Renal pelvis (tissue), 12 donors: Measurements from ENCODE around the gene CHST1. TPM values are rescaled to one million over a fixed set of nuclear protein-coding genes. Genes with fewer than 3 reads are reported as not detected.

Experiments used
- DNase-seq: peaks from one replicate; pipeline ENCODE4 v3.0.0-alpha.2; 2013
- long read RNA-seq, 16 experiments: transcript quantifications; one replicate each; lab custom pipeline, GENCODE V29; 2026
- polyA plus RNA-seq, 3 donors: library from polyadenylated mRNA; unstranded; fragments of 120-200 nt; gene quantifications; one replicate each; pipeline ENCODE4 v1.2.1, GENCODE V29; 2013; ENCODE audit not compliant: insufficient read length in 3 of 3

Gene CHST1, protein sequence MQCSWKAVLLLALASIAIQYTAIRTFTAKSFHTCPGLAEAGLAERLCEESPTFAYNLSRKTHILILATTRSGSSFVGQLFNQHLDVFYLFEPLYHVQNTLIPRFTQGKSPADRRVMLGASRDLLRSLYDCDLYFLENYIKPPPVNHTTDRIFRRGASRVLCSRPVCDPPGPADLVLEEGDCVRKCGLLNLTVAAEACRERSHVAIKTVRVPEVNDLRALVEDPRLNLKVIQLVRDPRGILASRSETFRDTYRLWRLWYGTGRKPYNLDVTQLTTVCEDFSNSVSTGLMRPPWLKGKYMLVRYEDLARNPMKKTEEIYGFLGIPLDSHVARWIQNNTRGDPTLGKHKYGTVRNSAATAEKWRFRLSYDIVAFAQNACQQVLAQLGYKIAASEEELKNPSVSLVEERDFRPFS
- 10 to 100 TPM; 10.9 to 13.8 (median 10.9) TPM for polyA plus RNA-seq
- long read RNA-seq, donor 1, partial matches to known transcripts, result 0 of 1 reads
- long read RNA-seq, donor 1, other reads (novel, unspliced or antisense), result 0 of 1 reads
- long read RNA-seq, donor 2, partial matches to known transcripts, result 0 of 6 reads
- long read RNA-seq, donor 2, other reads (novel, unspliced or antisense), result 0 of 6 reads
- long read RNA-seq, donor 3, partial matches to known transcripts, result 0 of 4 reads
- long read RNA-seq, donor 3, other reads (novel, unspliced or antisense), result 0 of 4 reads
- long read RNA-seq, donor 4, partial matches to known transcripts, result 0 of 3 reads
- long read RNA-seq, donor 4, other reads (novel, unspliced or antisense), result 0 of 3 reads
- long read RNA-seq, donor 5, partial matches to known transcripts, result 0 of 4 reads
- long read RNA-seq, donor 5, other reads (novel, unspliced or antisense), result 0 of 4 reads
- long read RNA-seq, donor 6, partial matches to known transcripts, result 0 of 1 reads
- long read RNA-seq, donor 6, other reads (novel, unspliced or antisense), result 0 of 1 reads
- long read RNA-seq, donor 7, transcript CHST1-201 (4 exons, 2,718 nt), result major isoform, 9 of 10 reads
- long read RNA-seq, donor 7, partial matches to known transcripts, result 0 of 10 reads
- long read RNA-seq, donor 7, other reads (novel, unspliced or antisense), result 0 of 10 reads
- long read RNA-seq, donor 8, partial matches to known transcripts, result 0 of 1 reads
- long read RNA-seq, donor 8, other reads (novel, unspliced or antisense), result 0 of 1 reads
- long read RNA-seq, donor 9, transcript CHST1-201 (4 exons, 2,718 nt), result major isoform, 8 of 8 reads
- long read RNA-seq, donor 9, partial matches to known transcripts, result 0 of 8 reads
- long read RNA-seq, donor 9, other reads (novel, unspliced or antisense), result 0 of 8 reads
- long read RNA-seq, donor 10, partial matches to known transcripts, result 0 of 5 reads
- long read RNA-seq, donor 10, other reads (novel, unspliced or antisense), result 0 of 5 reads
- long read RNA-seq, donor 11, transcript CHST1-201 (4 exons, 2,718 nt), result major isoform, 5 of 5 reads
- long read RNA-seq, donor 11, partial matches to known transcripts, result 0 of 5 reads
- long read RNA-seq, donor 11, other reads (novel, unspliced or antisense), result 0 of 5 reads
- long read RNA-seq, donor 12, partial matches to known transcripts, result 0 of 2 reads
- long read RNA-seq, donor 12, other reads (novel, unspliced or antisense), result 0 of 2 reads
- long read RNA-seq, donor 13, partial matches to known transcripts, result 0 of 1 reads
- long read RNA-seq, donor 13, other reads (novel, unspliced or antisense), result 0 of 1 reads
- long read RNA-seq, donor 14, result 0 reads
- long read RNA-seq, donor 15, partial matches to known transcripts, result 0 of 2 reads
- long read RNA-seq, donor 15, other reads (novel, unspliced or antisense), result 0 of 2 reads
- long read RNA-seq, donor 16, partial matches to known transcripts, result 0 of 3 reads
- long read RNA-seq, donor 16, other reads (novel, unspliced or antisense), result 0 of 3 reads

DNA sequence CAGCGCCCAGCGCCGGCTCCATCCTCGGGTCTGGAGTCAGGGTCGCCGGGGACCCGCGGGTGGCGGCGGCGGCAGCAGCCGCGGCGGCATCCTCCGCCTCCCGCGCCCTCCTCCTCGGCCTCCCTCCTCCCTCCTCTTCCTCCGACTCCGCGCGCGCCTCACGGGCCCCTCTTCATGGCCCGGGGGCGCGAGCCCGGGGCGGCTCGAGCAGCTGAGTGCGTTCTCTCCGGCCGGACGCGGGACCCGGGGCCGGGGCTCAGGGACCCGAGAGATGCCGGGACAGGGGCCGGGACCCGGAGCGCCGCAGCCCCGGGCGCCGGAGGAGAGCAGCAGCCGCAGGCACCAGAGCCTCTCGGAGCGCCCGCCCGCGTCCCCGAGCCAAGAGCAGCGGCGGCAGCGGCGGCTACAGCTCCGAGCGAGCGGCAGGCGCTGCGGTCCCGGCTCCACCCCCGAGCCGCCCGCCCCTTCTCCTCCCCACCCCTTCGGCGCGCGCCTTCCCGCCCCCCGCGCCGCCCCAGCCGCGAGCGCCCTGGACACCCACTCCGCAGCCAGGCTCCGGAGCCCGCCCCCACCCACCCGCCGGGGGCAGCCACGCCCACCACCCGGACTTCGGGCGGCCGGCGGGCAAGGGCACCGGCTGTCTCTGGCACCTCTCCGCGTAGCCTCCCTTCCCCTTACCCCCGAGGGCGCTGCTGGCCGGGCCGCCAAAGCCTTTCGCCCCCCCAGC is at the start of gene CHST1:
Gene CHST1, minus strand, starts transcription at position 417 of the 727 bp plus-strand sequence. CDS start 14,699 bp downstream, outside the sequence.
- DNase-seq, result peak; percentile 61

DNA sequence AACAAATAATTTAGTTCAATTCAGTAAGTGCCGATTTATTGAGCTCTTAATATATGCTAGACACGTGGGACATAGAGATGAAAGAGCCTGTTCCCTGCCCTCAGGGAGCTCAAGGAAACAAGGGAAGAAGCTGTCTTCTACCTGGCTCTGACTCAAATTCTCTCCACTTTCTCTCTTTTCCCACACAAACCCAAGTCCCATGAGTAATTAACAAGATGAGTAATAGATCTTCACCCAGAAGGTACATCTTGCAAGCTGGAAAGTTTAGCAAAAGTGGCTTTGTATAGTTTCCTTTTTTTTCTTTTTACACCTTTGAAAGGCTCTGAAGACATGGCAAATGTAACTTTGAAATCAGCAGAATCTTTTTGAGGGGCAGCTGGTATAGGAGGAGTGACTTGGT is 48.2 kb upstream of the CHST1 start:
- no peak for DNase-seq

DNA sequence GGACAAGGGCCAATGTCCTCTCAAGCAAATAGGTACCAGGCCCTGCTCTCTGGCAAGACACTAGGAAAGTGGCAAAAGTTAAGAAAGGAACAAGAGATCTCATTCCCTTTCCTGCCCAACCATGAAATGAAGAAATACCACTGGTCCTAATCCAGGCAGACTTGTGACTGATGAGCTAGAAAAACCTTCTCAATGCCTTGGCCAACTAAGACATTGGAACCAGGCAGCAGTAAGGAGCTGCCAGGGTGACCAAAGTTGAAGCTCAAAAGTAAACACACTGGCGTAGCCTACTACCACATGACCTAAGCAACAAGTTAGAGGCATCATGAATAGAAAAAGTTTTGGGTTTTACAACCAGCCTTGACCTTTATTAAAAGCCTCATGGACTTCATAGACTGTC is 45.1 kb upstream of the CHST1 start:
- DNase-seq, result no peak

DNA sequence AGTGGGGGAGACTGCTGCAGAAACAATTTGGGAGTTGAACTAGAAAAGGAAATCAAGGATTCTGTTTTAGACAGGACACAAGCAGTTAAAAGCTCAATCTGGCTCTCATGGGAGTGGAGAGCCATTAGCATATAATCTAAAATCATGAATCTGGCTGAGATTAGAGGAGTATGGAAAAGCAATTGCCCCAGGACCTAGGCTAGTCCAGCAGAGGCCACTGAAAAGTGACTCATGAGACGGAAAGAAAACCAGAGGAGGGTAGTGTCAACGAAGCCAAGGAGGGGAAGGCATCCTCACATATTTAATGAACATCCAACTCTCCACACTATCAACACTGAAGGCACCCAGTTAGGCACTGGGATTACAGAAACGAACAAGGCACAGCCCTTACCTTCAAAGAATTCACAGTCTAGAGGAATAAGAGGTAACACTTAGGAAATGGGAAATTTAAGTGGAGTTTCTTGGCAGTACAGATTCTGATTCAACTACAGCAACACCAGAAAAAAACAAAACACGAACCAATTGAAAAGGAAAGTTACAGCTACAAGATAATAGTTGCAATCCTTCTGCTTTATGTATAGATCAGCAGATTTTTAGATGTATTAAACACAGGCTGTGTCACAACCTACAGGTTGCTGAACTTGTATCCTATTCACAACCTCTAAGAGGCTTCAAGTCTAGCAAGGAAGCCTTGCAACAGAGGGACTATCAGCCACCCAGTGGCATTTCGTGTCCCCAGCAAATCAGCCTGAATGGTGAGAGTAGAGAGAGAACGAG is 43.7 kb upstream of the CHST1 start:
- DNase-seq, result no peak

DNA sequence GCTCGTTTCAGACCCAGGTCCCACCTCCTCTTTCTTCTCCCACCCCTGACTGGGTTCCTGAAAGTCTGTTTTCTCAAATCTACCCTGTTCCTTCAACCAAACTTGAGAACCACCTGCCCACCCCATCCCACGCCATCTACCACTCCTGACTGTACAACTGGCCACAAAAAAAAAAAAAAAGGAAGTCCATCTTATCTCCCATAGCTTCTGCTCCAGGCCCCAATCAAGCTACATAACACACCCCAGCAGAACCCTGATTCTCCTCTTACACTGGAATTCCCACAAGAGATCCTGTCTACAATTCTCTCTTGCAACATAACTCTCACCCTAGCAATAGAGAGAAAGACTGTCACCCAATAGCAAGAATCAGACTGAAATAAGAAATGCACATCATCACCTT is 39.2 kb upstream of the CHST1 start:
- no peak for DNase-seq

DNA sequence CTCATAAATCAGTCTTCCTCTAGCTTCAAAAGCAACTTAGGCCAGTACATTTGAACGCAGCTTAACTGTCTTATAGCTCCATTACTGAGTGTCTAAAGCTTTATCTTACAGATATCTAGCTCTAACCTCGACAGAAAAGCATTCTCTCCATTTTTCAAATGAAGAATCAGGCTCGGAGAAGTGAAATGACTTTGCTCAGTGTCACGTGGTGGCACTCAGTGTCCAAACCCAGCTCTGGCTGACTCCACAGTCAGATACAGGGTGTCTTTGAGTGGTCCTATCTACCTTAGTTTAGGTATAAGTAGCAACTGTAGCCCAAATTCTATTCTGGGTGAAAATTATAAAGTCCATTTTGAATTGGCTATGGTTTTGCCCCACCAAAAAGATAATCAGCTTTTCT is 38.7 kb upstream of the CHST1 start:
- no peak for DNase-seq

DNA sequence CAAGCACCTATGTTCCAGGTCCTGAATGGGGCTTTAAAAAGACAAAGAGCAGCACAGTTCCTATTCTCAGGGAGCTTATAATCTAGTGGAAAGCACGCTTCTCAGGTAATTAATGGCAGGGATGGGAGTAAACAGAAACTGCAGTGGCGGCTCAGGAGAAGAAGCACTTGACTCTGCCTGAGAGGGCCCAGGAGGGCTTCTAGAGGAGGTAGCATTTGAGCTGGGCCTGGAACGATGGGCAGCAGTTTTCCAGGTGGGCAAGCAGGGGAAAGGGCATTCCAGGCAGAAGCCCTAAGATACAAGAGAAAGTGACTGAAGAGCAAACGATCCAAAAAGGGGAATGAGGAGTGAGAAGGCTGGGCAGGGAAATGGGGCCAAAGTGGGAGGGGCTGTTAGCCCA is 37.1 kb upstream of the CHST1 start:
- DNase-seq, result no peak

DNA sequence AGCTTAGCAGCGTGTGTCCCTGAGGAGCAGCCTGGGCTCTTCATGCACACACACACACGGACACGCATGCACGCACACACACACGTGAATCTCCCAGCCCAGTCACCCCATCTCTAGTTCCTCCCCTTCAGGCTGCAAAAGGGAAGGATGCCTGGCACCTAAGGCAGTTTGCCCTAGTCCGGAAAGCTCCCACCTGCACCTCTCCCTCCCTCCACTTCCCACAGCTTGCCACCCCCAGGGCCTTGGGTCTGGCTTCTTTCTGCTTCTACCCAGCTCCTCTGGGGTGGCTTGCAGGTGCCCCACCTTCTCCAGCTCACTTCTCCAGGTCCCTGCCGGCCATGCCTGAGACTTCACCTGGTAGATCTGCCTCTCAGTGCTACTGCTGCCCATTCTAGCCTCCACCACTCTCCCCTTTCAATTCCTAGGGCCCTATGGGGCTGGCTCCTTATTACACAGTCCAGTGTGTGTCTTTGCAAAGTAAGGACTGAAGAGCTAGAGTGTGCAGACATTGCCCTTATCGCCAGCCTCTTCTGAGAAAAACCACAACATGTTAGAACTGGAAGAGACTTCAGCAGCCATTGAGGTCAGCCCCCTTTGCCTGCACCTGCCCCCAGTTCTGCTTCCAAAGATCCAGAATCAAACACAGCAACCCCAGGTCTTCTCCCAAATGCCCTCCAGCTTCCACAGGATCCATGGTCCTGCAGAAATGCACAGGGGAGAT is 33.5 kb upstream of the CHST1 start:
- DNase-seq, result no peak

DNA sequence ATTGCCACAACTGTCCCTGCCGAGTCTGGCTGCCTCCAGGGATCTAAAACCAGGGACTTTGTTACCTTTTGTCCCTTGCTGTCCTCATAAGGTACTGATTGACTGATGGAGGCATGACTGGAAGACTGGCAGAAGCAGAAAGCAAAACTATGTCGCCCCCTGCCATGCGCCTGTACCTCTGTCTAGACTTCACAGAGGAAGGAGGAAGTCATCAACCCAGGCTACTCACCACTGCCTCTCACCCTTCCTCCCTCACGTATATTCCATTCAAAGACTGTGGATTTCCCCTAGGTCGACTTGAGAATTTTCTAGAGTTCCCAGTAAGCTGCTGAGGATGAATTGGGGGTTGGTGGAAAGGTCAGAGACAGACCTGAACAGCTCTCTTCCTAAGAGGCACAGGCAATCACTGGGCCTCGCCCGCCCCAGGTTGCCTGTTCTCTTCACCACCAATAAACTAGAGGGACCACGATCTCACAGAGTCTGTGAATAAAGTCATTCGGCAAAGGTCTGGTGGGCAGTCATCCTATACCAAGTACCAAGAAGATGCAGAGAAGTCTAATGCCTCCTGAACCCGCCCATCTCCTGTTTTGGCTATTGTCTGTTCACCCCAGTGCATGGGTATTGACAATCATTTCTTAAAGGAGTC is 27.5 kb upstream of the CHST1 start:
- no peak for DNase-seq

DNA sequence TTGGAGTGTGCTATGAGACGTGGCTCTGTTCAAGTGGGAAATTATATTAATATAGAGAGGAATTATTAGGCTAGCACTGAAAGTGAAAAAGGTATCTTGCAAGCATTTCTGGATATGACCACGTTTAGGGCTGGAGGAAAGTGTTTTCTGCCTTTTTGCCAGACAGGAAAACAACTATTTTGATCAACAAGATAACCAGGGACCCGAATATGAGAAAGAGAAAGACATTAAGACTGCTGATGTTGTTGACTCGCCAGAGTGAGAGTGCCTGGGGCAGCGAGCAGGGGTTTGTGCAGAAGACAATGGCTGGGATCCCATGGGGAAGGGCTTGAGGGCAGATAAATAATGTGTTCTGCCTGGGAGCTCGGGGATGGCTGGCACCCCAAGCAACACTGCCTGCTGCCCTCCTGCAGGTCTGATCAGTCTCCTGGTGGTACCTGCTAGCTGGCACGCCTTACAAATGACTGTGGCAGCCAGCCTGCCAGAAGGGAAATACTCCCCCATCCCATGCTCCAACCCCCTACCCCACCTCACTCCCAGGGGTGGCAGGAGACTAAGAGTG is 23.1 kb upstream of the CHST1 start:
- no peak for DNase-seq

DNA sequence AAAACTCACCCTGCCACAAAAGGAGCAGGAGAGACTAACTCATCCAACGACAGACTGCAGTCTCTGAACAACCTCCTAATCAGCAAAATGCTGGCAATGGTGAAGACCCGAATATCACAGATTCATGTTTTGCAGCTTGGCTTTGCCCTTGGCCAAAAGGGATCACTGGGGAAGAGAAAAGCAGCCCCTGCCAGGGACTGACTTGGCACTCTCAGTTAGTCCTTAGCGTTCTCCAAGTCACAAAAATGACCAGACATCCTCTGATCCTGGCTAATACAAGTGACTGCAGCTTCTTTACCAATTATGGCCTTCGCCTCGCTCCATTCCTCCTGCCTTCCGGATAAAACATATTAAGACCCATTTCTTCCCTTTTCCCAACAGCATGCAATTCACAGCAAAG is 22.4 kb upstream of the CHST1 start:
- no peak for DNase-seq

DNA sequence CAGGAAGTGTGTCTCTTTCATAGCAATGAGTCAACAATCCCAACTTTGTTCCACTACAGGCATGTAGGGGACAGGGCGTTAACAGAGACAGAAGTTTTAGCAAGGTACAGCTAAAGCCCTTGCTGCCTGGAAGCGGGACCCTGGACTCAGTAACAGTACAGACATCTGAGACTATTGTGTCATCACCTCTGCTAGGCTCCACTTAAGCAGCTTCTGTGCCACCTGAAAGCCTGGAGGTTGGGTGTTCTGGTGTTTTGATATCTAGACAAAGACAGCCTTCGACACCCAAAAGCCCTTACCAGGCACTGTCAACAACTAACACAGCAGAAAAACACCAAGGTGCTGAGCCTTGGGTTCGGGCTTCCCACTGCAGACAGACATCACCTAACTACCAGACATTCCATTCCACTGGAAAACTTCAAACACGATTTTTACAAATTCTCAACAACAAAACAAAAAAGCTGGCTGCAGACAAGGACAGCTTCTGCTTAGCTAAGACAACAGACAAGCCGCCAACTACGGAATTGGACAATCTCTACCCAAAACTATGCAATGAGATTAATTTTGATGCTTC is 20.6 kb upstream of the CHST1 start:
- no peak for DNase-seq

DNA sequence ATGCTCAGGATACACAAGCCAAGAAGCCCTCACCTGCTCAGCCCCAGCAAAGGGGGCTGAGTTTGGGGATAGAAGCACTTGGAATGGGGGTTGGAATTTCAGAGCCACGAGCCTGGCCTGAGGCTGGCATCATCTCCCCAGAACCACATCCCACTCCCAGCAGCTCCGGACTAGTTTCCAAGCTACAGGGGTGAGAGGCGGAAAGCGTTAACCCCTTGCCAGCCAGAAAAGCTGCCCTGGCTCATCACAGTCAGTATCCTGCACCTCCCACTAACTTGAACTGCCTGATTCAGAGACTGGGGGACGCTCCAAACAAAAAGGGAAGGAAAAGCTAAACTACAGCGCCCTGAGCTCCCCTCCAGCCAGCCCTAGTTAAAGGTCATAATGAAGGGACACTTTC is 19.0 kb upstream of the CHST1 start:
- no peak for DNase-seq

DNA sequence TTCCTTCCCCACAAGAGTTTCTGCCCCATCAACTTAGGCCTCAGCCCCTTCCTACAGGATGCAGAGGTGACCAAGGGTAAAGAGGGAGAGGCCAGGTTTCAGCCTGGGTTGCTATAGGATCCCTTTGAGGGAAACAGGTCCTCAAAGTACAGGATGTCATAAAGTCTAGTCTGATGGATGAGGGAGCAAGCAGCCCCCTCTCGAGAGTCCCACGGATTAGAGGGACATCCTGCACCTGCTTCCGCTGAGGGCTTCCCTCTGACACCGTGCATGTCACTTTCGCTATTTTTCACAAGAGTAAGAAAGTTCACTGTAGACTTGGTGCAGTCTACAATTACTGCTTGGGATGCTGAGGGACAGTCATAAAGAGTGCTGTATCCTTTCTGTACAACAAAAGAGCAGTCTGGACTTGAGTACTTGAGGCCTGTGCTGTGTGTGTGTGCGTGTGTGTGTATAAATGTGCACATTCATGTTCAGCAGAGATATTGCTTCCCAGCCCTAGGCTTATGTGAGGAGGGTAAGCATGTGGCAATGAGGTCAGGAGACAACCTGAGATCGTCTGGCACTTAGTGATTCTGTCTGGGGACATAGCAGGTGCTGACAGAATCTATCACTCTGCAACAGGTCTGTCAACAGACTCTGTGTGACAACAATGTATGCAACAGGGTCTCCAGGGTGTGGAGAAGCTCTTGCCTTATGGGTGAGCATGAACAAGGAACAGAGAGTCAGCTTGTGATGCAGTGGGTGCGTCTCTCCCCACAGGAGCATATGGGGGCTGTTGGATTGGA is 18.0 kb upstream of the CHST1 start:
- peak; percentile 72 for DNase-seq

DNA sequence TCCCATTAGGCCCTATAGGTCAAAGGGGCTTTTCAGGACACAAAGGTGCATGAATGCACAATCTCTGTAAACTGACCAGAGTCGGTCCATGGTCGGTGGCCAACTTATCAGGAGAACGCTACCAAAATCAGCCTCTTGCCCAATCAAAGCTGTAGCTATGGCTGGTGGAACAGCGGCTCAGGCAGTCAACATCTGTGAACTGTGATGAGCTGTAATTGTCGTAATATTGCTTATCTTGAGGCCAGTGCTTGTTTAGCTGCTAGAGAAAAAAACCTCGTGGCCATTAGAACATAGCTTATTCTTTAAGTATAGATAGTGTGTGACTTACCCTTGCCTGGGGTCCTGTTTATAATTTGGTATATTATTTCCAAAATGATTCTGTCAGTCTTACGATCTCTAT is 14.4 kb upstream of the CHST1 start:
- DNase-seq, result no peak

DNA sequence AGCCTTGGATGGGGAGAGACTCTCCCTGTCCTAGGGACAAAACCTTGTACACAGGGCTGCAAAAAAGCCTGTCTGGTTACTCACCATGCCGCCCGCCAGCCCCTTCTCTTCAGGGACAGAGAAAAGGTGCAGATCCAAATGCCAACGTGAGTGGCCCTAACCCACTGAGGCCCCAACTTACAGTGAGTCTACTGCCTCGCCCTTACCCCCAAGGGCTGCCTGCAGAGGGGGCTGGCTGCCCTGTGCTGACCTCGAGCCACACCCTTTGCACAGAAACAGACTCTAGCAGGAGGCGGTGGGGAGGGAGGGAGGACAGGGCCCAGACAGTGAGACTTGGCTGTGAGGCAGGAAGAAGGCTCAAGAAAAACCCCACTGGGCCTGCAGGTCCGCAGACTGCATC is 13.6 kb upstream of the CHST1 start:
- no peak for DNase-seq
